Measurements from ENCODE around the gene TTC23. TPM values are rescaled to one million over a fixed set of nuclear protein-coding genes. Genes with fewer than 3 reads are reported as not detected.

TTC23 gene
- total and polyA plus RNA-seq, 2 donors (not counting 3 experiments of a cell fraction or from before 2014, with no cell fraction given) = 4.1 to 27.3 TPM

DNA sequence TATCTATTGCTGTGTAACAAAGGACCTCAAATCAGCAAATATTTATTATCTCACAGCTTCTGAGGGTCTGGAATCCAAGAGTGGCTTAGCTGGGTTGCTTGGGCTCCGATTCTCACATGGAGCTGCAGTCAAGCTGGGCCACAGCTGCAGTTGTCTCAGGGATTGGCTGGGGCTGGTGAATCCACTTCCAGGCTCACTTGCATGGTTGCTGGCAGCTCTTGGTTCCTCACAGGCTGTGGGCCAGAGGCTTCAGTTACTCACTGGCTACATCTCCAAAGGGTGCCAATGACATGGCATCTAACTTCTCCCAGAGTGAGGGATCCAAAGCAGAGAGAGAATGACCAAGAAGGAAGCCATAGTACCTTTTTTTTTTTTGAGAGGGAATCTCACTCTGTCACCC, 158.4 kb downstream of the TTC23 start:
- H2AFZ ChIP-seq (ENCODE audit: low read depth, low read length) = no peak overlapping the region
- H3K79me2 ChIP-seq (ENCODE audit: control insufficient read depth, insufficient read depth, low read length) = no peaks in the 10 kb centered on the region
- dilution Hi-C loops (cut with MboI; ENCODE audit: extremely low pct_ligation_motif_present, low sequenced_read_pairs) = no loop called here
- no peaks in the 10 kb centered on the region for H3K27me3 ChIP-seq (ENCODE audit: control insufficient read depth in 2 of 2, insufficient read depth in 2 of 2, low read length in 2 of 2)
- no peaks in the 10 kb centered on the region for H4K20me1 ChIP-seq (replicated peaks; ENCODE audit: control insufficient read depth, extremely low read depth, insufficient read depth, low read length)
- BruUV-seq (replicated peaks) = no TSS peak
- no peaks in the 10 kb centered on the region for H3K4me1 ChIP-seq (ENCODE audit: control insufficient read depth, extremely low read depth, insufficient read depth, low read length)
- CTCF ChIA-PET = interaction anchor here (1.0 to 4.9 kb wide), 3 partner anchors 9 to 14 kb away, joined by 3 to 27 read pairs (median 16); no protein-coding TSS in a partner anchor
- DNase-seq (ENCODE audit: low read depth, low spot score) (no peak), FAIRE-seq (no peak)
- intact Hi-C loops (cut with micrococcal nuclease) = no loop called here
- no peak overlapping the region for H3K9ac ChIP-seq (replicated peaks; ENCODE audit: extremely low read depth, insufficient read depth, low read length)
- H3K27ac ChIP-seq (ENCODE audit: insufficient read depth, low read depth, low read length) = no peak overlapping the region
- H3K36me3 ChIP-seq (ENCODE audit: control insufficient read depth in 2 of 2, extremely low read depth in 1 of 2, insufficient read depth in 2 of 2, low read length in 2 of 2) = no peaks in the 10 kb centered on the region
- POLR2A ChIA-PET = no interaction called here
- no peak overlapping the region for H3K4me2 ChIP-seq (ENCODE audit: insufficient read depth, low read length)
- H3K4me3 ChIP-seq (replicated peaks in 1 of 3; ENCODE audit: insufficient read depth in 1 of 3, low read depth in 1 of 3, low read length in 3 of 3) = no peak overlapping the region
- TF ChIP-seq, protein P1, sequence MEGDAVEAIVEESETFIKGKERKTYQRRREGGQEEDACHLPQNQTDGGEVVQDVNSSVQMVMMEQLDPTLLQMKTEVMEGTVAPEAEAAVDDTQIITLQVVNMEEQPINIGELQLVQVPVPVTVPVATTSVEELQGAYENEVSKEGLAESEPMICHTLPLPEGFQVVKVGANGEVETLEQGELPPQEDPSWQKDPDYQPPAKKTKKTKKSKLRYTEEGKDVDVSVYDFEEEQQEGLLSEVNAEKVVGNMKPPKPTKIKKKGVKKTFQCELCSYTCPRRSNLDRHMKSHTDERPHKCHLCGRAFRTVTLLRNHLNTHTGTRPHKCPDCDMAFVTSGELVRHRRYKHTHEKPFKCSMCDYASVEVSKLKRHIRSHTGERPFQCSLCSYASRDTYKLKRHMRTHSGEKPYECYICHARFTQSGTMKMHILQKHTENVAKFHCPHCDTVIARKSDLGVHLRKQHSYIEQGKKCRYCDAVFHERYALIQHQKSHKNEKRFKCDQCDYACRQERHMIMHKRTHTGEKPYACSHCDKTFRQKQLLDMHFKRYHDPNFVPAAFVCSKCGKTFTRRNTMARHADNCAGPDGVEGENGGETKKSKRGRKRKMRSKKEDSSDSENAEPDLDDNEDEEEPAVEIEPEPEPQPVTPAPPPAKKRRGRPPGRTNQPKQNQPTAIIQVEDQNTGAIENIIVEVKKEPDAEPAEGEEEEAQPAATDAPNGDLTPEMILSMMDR (IDR thresholded peaks at IDR 0.05; ENCODE audit: extremely low read depth in 1 of 2, insufficient read depth in 1 of 2, low read depth in 1 of 2, low read length in 2 of 2) = no peak
- TF ChIP-seq GATA2 (IDR thresholded peaks at IDR 0.05; ENCODE audit: insufficient read depth, insufficient read length, low read depth, low read length) (no peak), MYC (IDR thresholded peaks at IDR 0.05; ENCODE audit: low read depth, low read length) (no peak), POLR2A (IDR thresholded peaks at IDR 0.05; ENCODE audit: low read depth, low read length) (no peak)
- H3K9me3 ChIP-seq (replicated peaks; ENCODE audit: control insufficient read depth, insufficient read depth, low read length) = no peaks in the 10 kb centered on the region
- no peaks in the 10 kb centered on the region for H3K9me1 ChIP-seq (replicated peaks; ENCODE audit: control insufficient read depth, extremely low read depth, insufficient read depth, low read length)

DNA sequence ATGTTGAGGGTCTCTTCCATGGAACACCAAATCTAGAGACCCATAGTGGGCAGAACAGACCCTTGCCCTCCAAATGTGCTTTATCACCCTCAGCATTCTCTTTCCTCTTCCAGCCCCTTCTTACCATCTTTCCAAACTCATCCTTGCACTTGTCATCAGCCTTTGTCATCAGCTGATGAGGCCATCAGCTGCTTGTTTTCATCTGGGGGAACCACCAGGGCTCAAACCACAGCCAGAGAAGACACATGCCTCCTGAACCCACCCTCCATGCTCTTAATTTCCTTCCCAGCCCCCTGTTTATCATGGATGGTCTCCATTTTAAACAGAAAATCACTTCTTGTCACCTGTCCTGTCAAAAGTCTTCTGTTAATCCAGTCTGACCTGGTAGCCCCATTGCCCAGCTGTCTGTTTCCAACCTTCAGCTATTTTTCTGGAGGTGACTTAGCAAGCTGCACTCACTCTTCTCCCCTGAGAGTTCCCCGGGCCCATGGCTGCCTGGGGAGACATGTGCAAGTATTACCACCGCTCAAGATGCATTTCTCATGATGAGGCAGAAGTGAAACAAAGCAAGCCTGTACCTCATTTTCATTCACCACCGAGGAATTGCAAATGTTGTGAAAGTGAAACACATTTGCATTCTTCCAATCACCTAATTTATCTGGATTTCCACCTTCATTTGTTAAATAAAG, 159.2 kb downstream of the TTC23 start:
- Histone ChIP-seq H3K36me3 (ENCODE audit: control insufficient read depth in 2 of 2, extremely low read depth in 1 of 2, insufficient read depth in 2 of 2, low read length in 2 of 2) (no peaks in the 10 kb centered on the region), H3K4me1 (ENCODE audit: control insufficient read depth, extremely low read depth, insufficient read depth, low read length) (no peaks in the 10 kb centered on the region), H3K9me1 (replicated peaks; ENCODE audit: control insufficient read depth, extremely low read depth, insufficient read depth, low read length) (no peaks in the 10 kb centered on the region), H3K27ac (ENCODE audit: insufficient read depth, low read depth, low read length) (no peak overlapping the region), H3K27me3 (ENCODE audit: control insufficient read depth in 2 of 2, insufficient read depth in 2 of 2, low read length in 2 of 2) (no peaks in the 10 kb centered on the region), H3K9ac (replicated peaks; ENCODE audit: extremely low read depth, insufficient read depth, low read length) (no peak overlapping the region), H3K4me3 (replicated peaks in 1 of 3; ENCODE audit: insufficient read depth in 1 of 3, low read depth in 1 of 3, low read length in 3 of 3) (no peak overlapping the region), H4K20me1 (replicated peaks; ENCODE audit: control insufficient read depth, extremely low read depth, insufficient read depth, low read length) (no peaks in the 10 kb centered on the region), H3K4me2 (ENCODE audit: insufficient read depth, low read length) (no peak overlapping the region), H2AFZ (ENCODE audit: low read depth, low read length) (no peak overlapping the region), H3K79me2 (ENCODE audit: control insufficient read depth, insufficient read depth, low read length) (no peaks in the 10 kb centered on the region), H3K9me3 (replicated peaks; ENCODE audit: control insufficient read depth, insufficient read depth, low read length) (no peaks in the 10 kb centered on the region)
- POLR2A ChIA-PET = no interaction called here
- no peak for TF ChIP-seq EZH2 (IDR thresholded peaks at IDR 0.05; ENCODE audit: borderline replicate concordance, low read depth, low read length, severe bottlenecking)
- no peak for TF ChIP-seq JUN (IDR thresholded peaks at IDR 0.05; ENCODE audit: borderline replicate concordance, insufficient read depth, insufficient read length, low read depth)
- TF ChIP-seq FOS (IDR thresholded peaks at IDR 0.05; ENCODE audit: borderline replicate concordance, insufficient read depth, low read length) = no peak
- TF ChIP-seq, protein P2, sequence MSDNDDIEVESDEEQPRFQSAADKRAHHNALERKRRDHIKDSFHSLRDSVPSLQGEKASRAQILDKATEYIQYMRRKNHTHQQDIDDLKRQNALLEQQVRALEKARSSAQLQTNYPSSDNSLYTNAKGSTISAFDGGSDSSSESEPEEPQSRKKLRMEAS (IDR thresholded peaks at IDR 0.05; ENCODE audit: insufficient read depth, insufficient read length) = no peak
- no peak for TF ChIP-seq GATA2 (IDR thresholded peaks at IDR 0.05; ENCODE audit: insufficient read depth, insufficient read length, low read depth, low read length)
- no peak for TF ChIP-seq POLR2A (IDR thresholded peaks at IDR 0.05; ENCODE audit: low read depth, low read length)
- TF ChIP-seq POLR2AphosphoS5 (IDR thresholded peaks at IDR 0.05; ENCODE audit: insufficient read depth, low read depth, low read length) = no peak
- TF ChIP-seq, protein P1 (IDR thresholded peaks at IDR 0.05; ENCODE audit: extremely low read depth in 1 of 2, insufficient read depth in 1 of 2, low read depth in 1 of 2, low read length in 2 of 2) = no peak
- TF ChIP-seq MYC (IDR thresholded peaks at IDR 0.05; ENCODE audit: low read depth, low read length) = no peak
- dilution Hi-C loops (cut with MboI; ENCODE audit: extremely low pct_ligation_motif_present, low sequenced_read_pairs) = no loop called here
- DNase-seq (ENCODE audit: low read depth, low spot score) (no peak), FAIRE-seq (no peak)
- CTCF ChIA-PET = interaction anchor here (1.0 to 4.9 kb wide), 3 partner anchors 10 to 14 kb away, joined by 3 to 27 read pairs (median 16); no protein-coding TSS in a partner anchor
- no TSS peak for BruUV-seq (replicated peaks)
- intact Hi-C loops (cut with micrococcal nuclease) = no loop called here

Data from endothelial cell of umbilical vein (primary cell).